ENCODE results near the gene ZNF212.

The ZNF212 gene

DNA sequence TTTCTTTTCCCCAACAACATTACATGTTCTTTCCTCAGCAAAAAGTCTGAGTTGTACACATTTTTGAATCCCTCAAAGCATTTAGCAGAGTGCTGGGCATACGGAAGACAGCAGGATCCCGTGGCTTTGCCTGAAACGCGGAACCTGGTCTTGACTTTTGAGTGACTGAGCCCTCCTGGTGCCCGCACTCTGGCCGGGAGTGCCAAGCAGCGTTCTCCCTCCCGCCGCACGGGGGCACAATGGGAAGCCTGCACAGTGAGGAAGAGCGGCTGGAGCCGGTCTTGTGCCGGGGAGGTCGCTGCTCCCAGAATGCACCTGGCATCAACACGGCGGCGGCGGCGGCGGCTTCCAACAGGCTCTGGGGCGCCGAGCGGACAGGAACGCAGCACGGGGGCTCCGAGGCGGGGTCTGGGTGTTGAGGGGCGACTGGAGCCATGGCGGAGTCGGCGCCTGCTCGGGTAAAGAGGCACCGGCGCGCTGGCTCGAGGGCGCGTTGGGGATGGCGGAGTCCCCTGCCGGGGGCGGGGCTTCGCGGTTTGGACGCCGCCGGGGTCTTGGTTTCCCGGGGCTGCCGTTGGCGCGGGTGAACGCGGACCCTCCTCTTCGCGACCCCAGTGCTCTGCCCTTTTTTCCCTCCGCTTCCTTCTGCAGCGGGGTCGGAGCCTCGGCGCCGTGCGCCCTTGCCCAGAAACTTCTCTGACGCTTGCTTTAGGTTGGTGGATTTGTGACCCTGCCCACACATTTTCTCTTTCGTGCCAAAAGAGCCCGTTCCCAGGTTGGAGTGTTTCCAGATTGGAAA is at the start of gene ZNF212:
Gene ZNF212 (plus strand): TSS at position 307 of the 799 bp plus-strand sequence. CDS start 128 bp downstream, at position 435.
- DNase-seq (ENCODE audit: low read depth, low spot score) = peak; percentile 60

GRCh38 chr7:149191851-149192250 is 47.6 kb upstream of the ZNF212 start:
- no peak for DNase-seq (ENCODE audit: low read depth, low spot score)

GRCh38 chr7:149194799-149195179 is 44.7 kb upstream of the ZNF212 start:
- DNase-seq (ENCODE audit: low read depth, low spot score) = no peak

DNA sequence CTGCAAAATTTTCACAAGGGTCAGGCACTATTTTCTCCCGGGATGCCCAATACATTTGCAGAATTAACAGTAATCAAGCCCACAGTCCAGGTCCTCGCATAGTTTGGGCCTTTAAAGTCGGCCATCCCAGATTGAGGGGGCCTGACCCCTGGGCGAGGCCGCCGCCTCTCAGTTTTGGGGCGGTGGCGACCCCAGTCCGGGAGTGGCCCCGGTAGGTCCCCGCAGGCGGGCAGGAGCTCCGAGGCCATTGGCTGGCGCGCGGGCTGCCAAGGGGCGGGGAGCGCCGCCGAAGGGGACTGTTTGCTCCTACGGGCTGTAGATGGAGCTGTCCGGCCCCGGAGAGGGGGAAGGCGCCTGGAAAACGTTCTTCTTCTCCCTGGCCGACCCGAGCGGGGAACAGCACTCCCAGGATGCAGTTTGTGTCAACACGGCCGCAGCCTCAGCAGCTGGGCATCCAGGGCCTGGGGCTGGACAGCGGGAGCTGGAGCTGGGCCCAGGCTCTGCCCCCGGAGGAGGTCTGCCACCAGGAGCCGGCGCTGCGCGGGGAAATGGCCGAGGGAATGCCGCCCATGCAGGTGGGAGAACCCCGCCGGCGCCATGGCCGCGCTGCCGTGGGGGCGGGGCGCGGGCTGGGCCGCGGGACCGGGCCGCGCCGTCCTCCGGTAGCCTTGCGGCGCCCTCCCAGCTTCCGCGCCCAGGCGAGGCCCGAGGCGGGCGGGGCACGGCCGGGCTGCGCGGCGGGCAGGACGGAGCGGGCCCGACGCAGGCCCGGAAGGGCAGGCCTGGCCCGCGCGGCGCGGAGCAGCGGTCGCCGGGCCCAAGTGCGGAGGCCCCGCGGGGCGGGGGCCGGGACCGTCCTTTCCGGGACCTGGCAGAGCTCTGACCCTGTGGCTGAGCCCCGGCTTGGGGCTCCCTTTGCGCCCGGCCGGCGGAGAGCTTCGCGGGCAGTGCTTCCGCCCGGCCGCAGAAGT is 44.0 kb upstream of the ZNF212 start, which contains the start of gene ZNF282:
Gene ZNF282 (plus strand): TSS at position 367 of the 971 bp plus-strand sequence. CDS start 44 bp downstream, at position 411.
- DNase-seq (ENCODE audit: low read depth, low spot score) = peak; percentile 88

DNA sequence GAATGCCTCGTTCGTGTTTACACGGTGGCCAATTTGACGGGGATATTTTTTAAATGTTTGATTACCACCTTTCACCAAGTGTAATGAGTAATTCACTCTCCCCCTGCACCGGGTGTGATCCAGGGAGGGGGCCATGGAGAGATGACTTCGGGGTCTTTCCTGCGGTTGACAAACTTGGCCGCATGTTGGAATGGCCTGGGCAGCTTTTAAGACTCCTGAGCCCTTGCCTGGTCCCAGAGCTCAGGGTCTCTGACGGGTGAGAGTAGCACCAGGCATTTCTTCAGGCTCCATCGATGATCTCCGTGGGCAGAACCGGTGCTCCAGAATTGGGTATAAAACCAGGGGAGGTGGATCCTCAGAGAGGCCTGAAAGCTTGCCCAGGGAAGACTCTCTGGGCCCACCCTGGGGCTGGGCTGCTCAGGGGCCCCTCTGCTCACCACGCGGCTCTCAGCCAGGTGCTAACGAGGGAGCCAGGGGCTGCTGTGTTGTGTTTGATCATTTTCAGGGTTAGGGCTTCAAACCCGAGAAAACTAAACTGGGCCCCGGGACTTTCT is 43.2 kb upstream of the ZNF212 start:
- no peak for DNase-seq (ENCODE audit: low read depth, low spot score)

DNA sequence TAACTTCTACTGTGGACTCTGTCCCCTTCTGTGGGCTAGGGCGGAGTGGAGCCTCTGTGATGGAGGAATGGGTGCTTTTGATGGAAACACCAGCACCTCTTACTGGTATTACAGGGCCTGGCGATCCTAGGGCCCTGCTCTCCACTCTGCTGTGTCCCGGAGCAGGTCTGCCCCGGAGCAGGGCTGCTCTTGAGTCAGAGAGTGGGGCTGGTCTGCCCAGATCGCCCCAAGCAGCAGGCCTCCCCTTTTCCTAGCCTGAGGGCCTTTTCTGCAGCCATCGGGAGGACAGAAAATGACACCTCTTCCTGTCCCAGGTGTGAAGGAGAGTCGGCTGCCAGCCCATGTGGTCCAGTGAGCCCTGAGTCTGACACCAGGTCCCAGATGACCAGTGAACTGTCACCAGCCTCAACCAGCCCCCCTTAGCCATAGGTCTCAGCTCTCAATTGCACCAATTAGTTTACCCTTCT is 42.7 kb upstream of the ZNF212 start:
- no peak for DNase-seq (ENCODE audit: low read depth, low spot score)

- no peak for DNase-seq (ENCODE audit: low read depth, low spot score)
Observed at GRCh38 chr7:149197675-149198074, 41.8 kb upstream of the ZNF212 start.

- DNase-seq (ENCODE audit: low read depth, low spot score) = no peak
Observed at GRCh38 chr7:149198161-149198816, 41.2 kb upstream of the ZNF212 start.

GRCh38 chr7:149199234-149199995 is 40.0 kb upstream of the ZNF212 start:
- DNase-seq (ENCODE audit: low read depth, low spot score) = no peak

DNA sequence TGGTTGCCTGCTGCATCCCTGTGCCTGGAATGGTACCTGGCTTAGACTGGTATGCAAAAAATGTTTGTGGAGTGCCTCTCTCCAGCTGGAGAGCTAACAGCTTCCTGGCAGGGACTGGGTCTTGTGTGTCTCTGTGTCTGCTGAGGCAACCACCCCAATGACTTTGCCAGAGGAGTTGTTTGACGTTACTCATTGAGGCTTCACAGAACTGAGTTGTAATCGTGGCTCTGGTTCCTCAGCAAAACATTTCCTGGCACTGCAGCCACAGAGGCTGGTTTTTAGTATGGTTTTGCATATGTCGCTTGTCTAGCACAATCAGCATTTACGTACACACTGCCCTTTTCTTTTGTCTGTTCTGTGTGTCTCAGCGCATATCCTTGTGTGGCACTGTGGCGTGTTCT is 36.6 kb upstream of the ZNF212 start:
- DNase-seq (ENCODE audit: low read depth, low spot score) = no peak

DNA sequence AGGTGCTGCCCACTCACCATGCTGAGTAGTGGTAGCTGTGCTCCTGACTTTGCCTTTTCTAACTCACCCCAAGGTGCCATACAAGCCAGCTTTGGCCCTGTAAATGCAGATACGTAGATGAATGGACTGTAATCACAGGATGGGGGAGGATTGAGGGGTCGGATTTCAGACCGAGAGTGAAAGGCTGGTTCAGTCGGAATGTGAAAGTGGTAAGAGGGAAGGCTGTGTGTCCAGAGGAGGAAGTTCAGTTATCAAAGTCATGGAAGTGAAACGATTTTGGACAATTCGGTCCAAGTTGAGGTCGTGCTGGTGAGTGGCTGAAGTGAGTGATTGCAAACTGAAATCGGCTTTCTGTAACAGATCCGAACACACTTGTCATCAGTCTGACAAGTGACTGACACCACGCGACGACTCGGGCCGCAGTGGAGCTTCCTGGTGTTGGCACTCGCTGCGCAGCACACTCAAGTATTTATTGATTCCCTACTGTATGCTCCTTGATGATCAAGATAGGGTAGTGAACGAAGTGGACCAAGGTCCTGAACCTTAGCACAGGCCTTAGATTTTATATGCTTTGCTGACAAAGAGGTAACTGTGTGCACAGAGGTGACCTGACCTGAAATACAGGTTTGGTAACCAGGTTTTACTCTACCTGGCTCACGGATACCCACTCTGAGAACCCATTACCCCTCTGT is 33.6 kb upstream of the ZNF212 start:
- DNase-seq (ENCODE audit: low read depth, low spot score) = no peak

- no peak for DNase-seq (ENCODE audit: low read depth, low spot score)
Observed at GRCh38 chr7:149207324-149208035, 32.0 kb upstream of the ZNF212 start.

DNA sequence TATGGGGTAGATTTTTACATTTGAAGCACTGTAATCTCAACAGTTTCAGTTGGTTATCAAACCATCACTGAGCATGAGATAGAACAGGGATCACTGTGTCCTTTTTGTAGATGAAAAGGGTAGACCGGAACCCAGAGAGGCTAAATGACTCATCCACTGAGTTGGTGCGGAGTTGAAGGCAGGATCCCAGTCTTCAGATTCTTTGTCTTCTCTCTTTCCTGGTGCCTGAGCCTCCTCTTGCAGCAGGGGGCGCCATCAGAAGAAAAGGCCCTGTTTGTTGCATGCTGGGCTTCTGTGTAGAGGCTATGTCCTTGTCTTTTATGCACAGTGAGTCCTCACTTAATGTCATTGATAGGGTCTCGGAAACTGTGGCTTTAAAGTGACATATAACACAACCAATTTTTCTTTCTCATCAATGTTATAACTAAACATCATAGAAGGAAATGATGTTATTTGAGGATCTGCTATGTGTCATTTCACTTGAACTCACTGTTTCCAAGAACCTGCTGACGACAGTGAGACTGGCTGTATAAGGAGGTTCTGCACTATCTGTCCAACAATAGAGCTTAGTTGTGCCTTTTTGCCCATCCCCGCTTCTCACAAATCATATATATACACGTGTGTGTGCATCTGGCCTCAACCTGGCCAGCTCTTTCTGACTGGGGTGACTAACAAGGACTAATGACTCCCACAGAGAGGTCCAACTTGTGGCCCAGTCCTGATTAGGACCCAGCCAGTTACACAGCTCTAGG is 29.8 kb upstream of the ZNF212 start:
- no peak for DNase-seq (ENCODE audit: low read depth, low spot score)

GRCh38 chr7:149210551-149210950 is 28.9 kb upstream of the ZNF212 start:
- DNase-seq (ENCODE audit: low read depth, low spot score) = no peak

DNA sequence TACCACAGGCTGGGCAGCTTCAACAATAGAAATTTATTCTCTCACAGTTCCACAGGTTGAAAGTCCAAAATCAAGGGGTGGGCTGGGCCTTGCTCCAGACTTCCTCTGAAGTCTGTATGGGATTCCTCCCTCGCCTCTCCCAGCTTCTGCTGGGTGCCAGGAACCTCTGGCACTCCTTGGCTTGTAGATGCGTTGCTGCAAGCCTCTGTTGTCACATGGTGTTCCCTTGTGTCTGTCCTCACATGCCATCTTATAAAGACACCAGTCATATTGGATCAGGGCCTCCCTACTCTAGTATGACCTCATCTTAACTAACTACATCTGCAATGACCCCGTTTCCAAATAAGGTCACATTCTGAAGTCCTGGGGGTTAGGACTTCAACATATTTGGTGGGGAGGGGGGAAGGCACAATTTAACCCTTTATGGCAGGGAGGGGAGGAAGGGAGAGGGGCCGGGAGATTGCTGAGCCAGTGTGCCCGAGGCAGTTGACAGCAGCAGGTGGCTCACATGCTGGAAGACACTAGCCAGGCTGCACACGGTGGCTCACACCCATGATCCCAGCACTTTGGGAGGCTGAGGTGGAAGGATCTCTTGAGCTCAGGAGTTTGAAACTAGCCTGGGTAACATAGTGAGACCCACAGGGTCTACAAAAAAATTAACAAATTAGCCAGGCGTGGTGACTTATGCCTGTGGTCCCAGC is 25.3 kb upstream of the ZNF212 start:
- DNase-seq (ENCODE audit: low read depth, low spot score) = no peak

- DNase-seq (ENCODE audit: low read depth, low spot score) = no peak
Observed at GRCh38 chr7:149216402-149216801, 23.0 kb upstream of the ZNF212 start.

DNA sequence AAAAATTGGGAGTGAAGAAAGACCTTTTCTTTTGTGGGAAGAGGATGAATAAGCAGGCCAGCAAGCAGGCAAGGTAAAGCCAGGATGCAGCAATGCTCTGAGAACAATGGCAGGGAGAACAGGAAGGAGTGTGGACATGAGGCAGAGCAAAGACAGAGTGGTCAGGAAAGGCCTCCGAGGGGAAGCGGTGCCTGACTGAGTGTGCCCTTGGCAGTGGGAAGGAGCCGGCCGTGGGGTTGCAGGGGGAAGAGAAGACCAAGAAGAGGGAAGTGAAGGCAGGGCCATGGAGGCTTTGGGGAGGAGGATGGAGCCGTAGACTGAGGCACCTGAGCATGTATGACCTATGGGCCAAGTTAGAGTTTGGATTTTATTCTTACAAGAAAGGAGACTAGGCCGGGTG is 21.9 kb upstream of the ZNF212 start:
- DNase-seq (ENCODE audit: low read depth, low spot score) = no peak

All from brain pericyte (primary cell).